Common myeloid progenitor, CD34-positive (primary cell): ENCODE measurements around the gene GEMIN8. TPM values are rescaled to one million over a fixed set of nuclear protein-coding genes. Genes with fewer than 3 reads are reported as not detected.
A peak's percentile ranks its signal among the peaks of the same experiment; 100 is the strongest.

Source experiments
- CTCF ChIA-PET: fragments of 350-600 bp; sonication (Branson Sonifier 250); formaldehyde crosslinking; loops from one replicate; lab custom pipeline; 2021; ENCODE audit warnings: antibody characterized with exemption; lab: Charles Lee
- POLR2A ChIA-PET: fragments of 350-600 bp; sonication (Branson Sonifier 250); formaldehyde crosslinking; loops from one replicate; lab custom pipeline; 2021; ENCODE audit warnings: antibody characterized with exemption; lab: Charles Lee
- DNase-seq, 3 donors: peaks; one replicate each; pipeline versions ENCODE4 v3.0.0 to v3.0.0-alpha.2; 2013
- H3K27ac ChIP-seq, 2 experiments: 1 replicate in 1 of 2; 2 replicates in 1 of 2; pipeline ENCODE4 v1.7.0; 2013; ENCODE audit warnings: inconsistent platforms in 2 of 2, low read length in 2 of 2, mild to moderate bottlenecking in 2 of 2, low read depth in 1 of 2, moderate library complexity in 1 of 2; ENCODE audit not compliant: severe bottlenecking in 2 of 2, insufficient read depth in 1 of 2, poor library complexity in 1 of 2
- H3K27me3 ChIP-seq, 5 experiments: replicated peaks in 2 of 5; 1 replicate in 3 of 5; 2 replicates in 2 of 5; pipeline versions ENCODE4 v1.6.1 to v1.7.0; 2013; ENCODE audit warnings: low read length in 4 of 5, mild to moderate bottlenecking in 2 of 5, moderate library complexity in 2 of 5, inconsistent platforms in 1 of 5; ENCODE audit not compliant: insufficient read depth in 5 of 5, control insufficient read depth in 4 of 5
- H3K36me3 ChIP-seq, 4 experiments: 1 replicate in 2 of 4; 2 replicates in 2 of 4; pipeline versions ENCODE4 v1.6.1 to v1.7.0; 2013; ENCODE audit warnings: low read length in 3 of 4, control low read depth in 1 of 4, mild to moderate bottlenecking in 1 of 4; ENCODE audit not compliant: control insufficient read depth in 4 of 4, insufficient read depth in 4 of 4
- H3K4me1 ChIP-seq, 4 experiments: 1 replicate in 3 of 4; 2 replicates in 1 of 4; pipeline versions ENCODE4 v1.6.1 to v1.7.1; 2013; ENCODE audit warnings: low read length in 3 of 4, mild to moderate bottlenecking in 3 of 4, control low read depth in 1 of 4, inconsistent platforms in 1 of 4, moderate library complexity in 1 of 4; ENCODE audit not compliant: control insufficient read depth in 4 of 4, insufficient read depth in 4 of 4; ENCODE audit errors: control extremely low read depth in 1 of 4
- H3K4me3 ChIP-seq, 7 experiments: 1 replicate in 4 of 7; 2 replicates in 3 of 7; pipeline versions ENCODE4 v1.5.1 to v1.7.0; 2013; ENCODE audit warnings: mild to moderate bottlenecking in 7 of 7, low read length in 6 of 7, moderate library complexity in 6 of 7, inconsistent platforms in 2 of 7, low read depth in 2 of 7, control low read depth in 1 of 7; ENCODE audit not compliant: insufficient read depth in 4 of 7, control insufficient read depth in 1 of 7; ENCODE audit errors: extremely low read depth in 1 of 7
- H3K9me3 ChIP-seq, 5 experiments: 1 replicate in 4 of 5; 2 replicates in 1 of 5; pipeline versions ENCODE4 v1.6.1 to v1.7.1; 2013; ENCODE audit warnings: low read length in 4 of 5, mild to moderate bottlenecking in 2 of 5, inconsistent platforms in 1 of 5, low read depth in 1 of 5, moderate library complexity in 1 of 5; ENCODE audit not compliant: control insufficient read depth in 4 of 5, insufficient read depth in 2 of 5; ENCODE audit errors: control extremely low read depth in 1 of 5
- WGBS: methylation state at CpG from one replicate; pipeline ENCODE4 v1.1.5; 2013; ENCODE audit not compliant: insufficient coverage; 5-methylcytosine and 5-hydroxymethylcytosine counted together
- polyA plus RNA-seq: library from polyadenylated mRNA; unstranded; fragments of 120-200 nt; gene quantifications from one replicate; pipeline ENCODE4 v1.2.1, GENCODE V29; 2013

GEMIN8 gene, protein sequence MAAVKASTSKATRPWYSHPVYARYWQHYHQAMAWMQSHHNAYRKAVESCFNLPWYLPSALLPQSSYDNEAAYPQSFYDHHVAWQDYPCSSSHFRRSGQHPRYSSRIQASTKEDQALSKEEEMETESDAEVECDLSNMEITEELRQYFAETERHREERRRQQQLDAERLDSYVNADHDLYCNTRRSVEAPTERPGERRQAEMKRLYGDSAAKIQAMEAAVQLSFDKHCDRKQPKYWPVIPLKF
- 27.6 TPM for polyA plus RNA-seq

GRCh38 chrX:14029425-14030173 lies at the start of gene GEMIN8:
GEMIN8 (minus strand) TSS chrX:14029892; CDS start chrX:14021478, 8,414 bp downstream.
- WGBS, result 3% methylated on average over 66 of the region's 67 CpGs
- peak; percentile 92 to 95 (median 94) for DNase-seq
- H3K27ac ChIP-seq, result peak within 1 kb of the TSS; percentile 88 to 94
- H3K27me3 ChIP-seq, result peaks cover 0 to 12% (median 0%) of the 10 kb centered on the region in 5 experiments
- H3K4me3 ChIP-seq, result peak within 1 kb of the TSS; percentile 44 to 87 (median 71)
- peaks cover 0 to 29% (median 6%) of the 10 kb centered on the region in 4 experiments for H3K4me1 ChIP-seq
- ChIA-PET CTCF (interaction anchor here (0.9 to 1.5 kb wide), 6 partner anchors 251 to 383 kb away, joined by 3 to 5 read pairs (median 3); no protein-coding TSS in a partner anchor), POLR2A (interaction anchor here (0.6 to 0.8 kb wide), 2 partner anchors 87 to 295 kb away, joined by 3 read pairs; partner anchors contain the start of genes OFD1 and TRAPPC2)
- H3K36me3 ChIP-seq, result no peaks in the 10 kb centered on the region
- no peaks in the 10 kb centered on the region for H3K9me3 ChIP-seq

DNA sequence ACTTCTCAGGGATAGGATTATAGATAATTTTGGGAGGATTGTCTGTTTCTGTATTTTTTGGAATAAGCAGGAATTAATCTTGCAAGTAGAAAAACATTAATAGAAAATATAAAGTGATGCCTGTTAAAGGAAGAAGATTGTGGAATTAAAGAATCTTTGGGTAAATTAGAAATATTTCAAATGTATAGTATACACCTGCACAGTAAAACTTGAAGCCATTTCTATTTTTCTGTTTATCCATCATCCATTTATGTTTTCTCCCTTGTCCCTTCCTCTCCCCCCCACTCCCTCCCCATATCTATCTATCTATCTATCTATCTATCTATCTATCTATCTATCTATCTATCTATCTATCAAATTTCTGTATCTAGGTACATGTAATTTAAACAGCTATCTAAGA lies 46.9 kb upstream of the GEMIN8 start:
- Histone ChIP-seq H3K27ac (no peak overlapping the region), H3K27me3 (peaks cover 0 to 7% (median 0%) of the 10 kb centered on the region in 5 experiments), H3K36me3 (no peaks in the 10 kb centered on the region), H3K4me3 (no peak overlapping the region), H3K4me1 (no peaks in the 10 kb centered on the region), H3K9me3 (no peaks in the 10 kb centered on the region)
- DNase-seq, result no peak
- ChIA-PET POLR2A (no interaction called here), CTCF (no interaction called here)

- H3K36me3 ChIP-seq, result no peaks in the 10 kb centered on the region
- no peaks in the 10 kb centered on the region for H3K9me3 ChIP-seq
- POLR2A ChIA-PET, result no interaction called here
- CTCF ChIA-PET, result no interaction called here
- no peak for DNase-seq
- no peak overlapping the region for H3K27ac ChIP-seq
- peaks cover 0 to 6% (median 0%) of the 10 kb centered on the region in 5 experiments for H3K27me3 ChIP-seq
- H3K4me1 ChIP-seq, result no peaks in the 10 kb centered on the region
- H3K4me3 ChIP-seq, result no peak overlapping the region
These were observed 43.9 kb upstream of the GEMIN8 start for GRCh38 chrX:14073556-14073955.

GRCh38 chrX:14073071-14073470 lies 43.4 kb upstream of the GEMIN8 start:
- POLR2A ChIA-PET, result no interaction called here
- H3K27ac ChIP-seq, result no peak overlapping the region
- H3K9me3 ChIP-seq, result no peaks in the 10 kb centered on the region
- CTCF ChIA-PET, result no interaction called here
- H3K4me3 ChIP-seq, result no peak overlapping the region
- no peaks in the 10 kb centered on the region for H3K36me3 ChIP-seq
- H3K4me1 ChIP-seq, result no peaks in the 10 kb centered on the region
- peaks cover 0 to 3% (median 0%) of the 10 kb centered on the region in 5 experiments for H3K27me3 ChIP-seq
- 17% methylated on average over 1 of the region's 1 CpG for WGBS
- DNase-seq, result no peak

DNA sequence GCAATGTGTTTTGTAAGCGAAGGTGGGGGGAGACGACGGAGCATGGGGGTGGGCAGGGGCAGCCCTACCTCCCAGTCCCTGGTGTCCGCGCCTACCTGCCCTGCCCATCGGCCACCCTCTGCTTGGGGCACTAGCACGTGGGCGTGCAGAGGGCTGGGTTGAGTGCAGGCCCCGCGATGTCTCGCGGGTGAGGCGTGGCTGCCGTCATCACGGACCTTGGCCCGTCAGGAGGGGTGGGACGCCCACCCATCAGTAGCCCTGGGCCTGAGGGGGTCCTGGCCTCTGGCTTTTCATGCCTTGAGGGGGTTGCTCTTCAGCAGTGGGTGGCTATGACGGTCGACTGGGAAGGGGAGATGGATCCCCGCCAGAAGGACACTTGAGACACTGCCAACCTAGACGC lies 36.1 kb upstream of the GEMIN8 start:
- WGBS, result 83% methylated on average over 16 of the region's 21 CpGs
- POLR2A ChIA-PET, result no interaction called here
- CTCF ChIA-PET, result no interaction called here
- H3K36me3 ChIP-seq, result no peaks in the 10 kb centered on the region
- H3K4me1 ChIP-seq, result no peaks in the 10 kb centered on the region
- no peak overlapping the region for H3K27ac ChIP-seq
- DNase-seq, result no peak
- H3K27me3 ChIP-seq, result peaks cover 0 to 14% (median 0%) of the 10 kb centered on the region in 5 experiments
- H3K4me3 ChIP-seq, result no peak overlapping the region
- no peaks in the 10 kb centered on the region for H3K9me3 ChIP-seq

DNA sequence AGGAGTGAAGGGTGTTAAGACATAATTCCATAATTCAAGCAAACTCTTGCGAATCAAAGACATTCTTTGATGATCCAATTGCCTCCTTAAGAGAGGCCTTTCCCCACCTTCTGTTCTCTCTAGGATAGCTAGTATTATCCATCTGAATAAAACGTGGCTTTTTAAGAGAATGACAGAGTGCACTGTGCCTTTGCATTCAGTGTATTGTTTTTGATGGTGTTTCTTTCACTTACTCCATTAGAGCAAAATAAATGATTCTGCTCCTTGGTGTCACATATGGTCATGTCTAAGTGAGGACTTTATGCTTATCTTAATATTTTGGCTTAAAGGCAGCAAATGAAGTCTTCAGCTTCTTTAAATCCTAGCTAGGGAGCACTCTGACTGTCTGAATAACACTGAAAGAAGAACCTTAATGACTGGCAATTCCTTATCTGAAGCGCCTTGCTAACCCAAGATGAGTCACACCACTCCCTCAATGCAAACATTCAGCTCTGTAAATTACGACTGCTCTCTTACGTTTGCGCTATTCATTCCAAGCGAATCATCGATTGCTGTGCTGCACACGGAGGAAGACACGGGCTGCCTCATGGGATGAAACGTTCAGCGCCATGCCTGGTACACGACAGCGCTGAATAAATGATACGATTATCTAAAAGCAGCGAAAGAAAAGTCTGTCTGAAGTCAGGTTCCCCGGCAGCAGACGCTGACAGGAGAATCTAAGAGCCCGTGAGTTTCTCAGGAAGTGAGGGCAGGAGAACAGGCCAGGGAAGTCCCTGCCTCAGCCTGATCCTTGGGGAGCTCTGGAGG lies 35.1 kb upstream of the GEMIN8 start:
- 79% methylated on average over 19 of the region's 19 CpGs for WGBS
- DNase-seq, result peak in 2 of 3 donors; percentile 1 to 14
- ChIA-PET POLR2A (no interaction called here), CTCF (no interaction called here)
- peaks cover 0 to 14% (median 0%) of the 10 kb centered on the region in 5 experiments for H3K27me3 ChIP-seq
- no peak overlapping the region for H3K4me3 ChIP-seq
- no peaks in the 10 kb centered on the region for H3K9me3 ChIP-seq
- H3K27ac ChIP-seq, result no peak overlapping the region
- H3K36me3 ChIP-seq, result no peaks in the 10 kb centered on the region
- H3K4me1 ChIP-seq, result no peaks in the 10 kb centered on the region
